Common myeloid progenitor, CD34-positive (primary cell): ENCODE results near the gene BRWD1.

Experiments
- CTCF ChIA-PET: fragments of 350-600 bp; sonication (Branson Sonifier 250); formaldehyde crosslinking; loops from one replicate; lab custom pipeline; 2021; ENCODE audit warnings: antibody characterized with exemption; lab: Charles Lee
- POLR2A ChIA-PET: fragments of 350-600 bp; sonication (Branson Sonifier 250); formaldehyde crosslinking; loops from one replicate; lab custom pipeline; 2021; ENCODE audit warnings: antibody characterized with exemption; lab: Charles Lee
- DNase-seq, 3 donors: peaks; one replicate each; pipeline versions ENCODE4 v3.0.0 to v3.0.0-alpha.2; 2013
- H3K27ac ChIP-seq, 2 experiments: 1 replicate in 1 of 2; 2 replicates in 1 of 2; pipeline ENCODE4 v1.7.0; 2013; ENCODE audit warnings: inconsistent platforms in 2 of 2, low read length in 2 of 2, mild to moderate bottlenecking in 2 of 2, low read depth in 1 of 2, moderate library complexity in 1 of 2; ENCODE audit not compliant: severe bottlenecking in 2 of 2, insufficient read depth in 1 of 2, poor library complexity in 1 of 2
- H3K27me3 ChIP-seq, 5 experiments: replicated peaks in 2 of 5; 1 replicate in 3 of 5; 2 replicates in 2 of 5; pipeline versions ENCODE4 v1.6.1 to v1.7.0; 2013; ENCODE audit warnings: low read length in 4 of 5, mild to moderate bottlenecking in 2 of 5, moderate library complexity in 2 of 5, inconsistent platforms in 1 of 5; ENCODE audit not compliant: insufficient read depth in 5 of 5, control insufficient read depth in 4 of 5
- H3K36me3 ChIP-seq, 4 experiments: 1 replicate in 2 of 4; 2 replicates in 2 of 4; pipeline versions ENCODE4 v1.6.1 to v1.7.0; 2013; ENCODE audit warnings: low read length in 3 of 4, control low read depth in 1 of 4, mild to moderate bottlenecking in 1 of 4; ENCODE audit not compliant: control insufficient read depth in 4 of 4, insufficient read depth in 4 of 4
- H3K4me1 ChIP-seq, 4 experiments: 1 replicate in 3 of 4; 2 replicates in 1 of 4; pipeline versions ENCODE4 v1.6.1 to v1.7.1; 2013; ENCODE audit warnings: low read length in 3 of 4, mild to moderate bottlenecking in 3 of 4, control low read depth in 1 of 4, inconsistent platforms in 1 of 4, moderate library complexity in 1 of 4; ENCODE audit not compliant: control insufficient read depth in 4 of 4, insufficient read depth in 4 of 4; ENCODE audit errors: control extremely low read depth in 1 of 4
- H3K4me3 ChIP-seq, 7 experiments: 1 replicate in 4 of 7; 2 replicates in 3 of 7; pipeline versions ENCODE4 v1.5.1 to v1.7.0; 2013; ENCODE audit warnings: mild to moderate bottlenecking in 7 of 7, low read length in 6 of 7, moderate library complexity in 6 of 7, inconsistent platforms in 2 of 7, low read depth in 2 of 7, control low read depth in 1 of 7; ENCODE audit not compliant: insufficient read depth in 4 of 7, control insufficient read depth in 1 of 7; ENCODE audit errors: extremely low read depth in 1 of 7
- H3K9me3 ChIP-seq, 5 experiments: 1 replicate in 4 of 5; 2 replicates in 1 of 5; pipeline versions ENCODE4 v1.6.1 to v1.7.1; 2013; ENCODE audit warnings: low read length in 4 of 5, mild to moderate bottlenecking in 2 of 5, inconsistent platforms in 1 of 5, low read depth in 1 of 5, moderate library complexity in 1 of 5; ENCODE audit not compliant: control insufficient read depth in 4 of 5, insufficient read depth in 2 of 5; ENCODE audit errors: control extremely low read depth in 1 of 5
- WGBS: methylation state at CpG from one replicate; pipeline ENCODE4 v1.1.5; 2013; ENCODE audit not compliant: insufficient coverage; 5-methylcytosine and 5-hydroxymethylcytosine counted together

BRWD1 gene

GRCh38 chr21:39288987-39289386 lies 24.4 kb downstream of the BRWD1 start:
- H3K36me3 ChIP-seq = peaks cover 22 to 82% (median 50%) of the 10 kb centered on the region in 4 experiments
- ChIA-PET CTCF (no interaction called here), POLR2A (no interaction called here)
- peaks cover 0 to 7% (median 2%) of the 10 kb centered on the region in 5 experiments for H3K9me3 ChIP-seq
- WGBS = 80% methylated on average over 1 of the region's 1 CpG
- no peaks in the 10 kb centered on the region for H3K27me3 ChIP-seq
- no peaks in the 10 kb centered on the region for H3K4me1 ChIP-seq
- DNase-seq = no peak
- H3K4me3 ChIP-seq = no peak overlapping the region
- no peak overlapping the region for H3K27ac ChIP-seq

GRCh38 chr21:39282911-39283310 lies 30.5 kb downstream of the BRWD1 start:
- POLR2A ChIA-PET = interaction anchor here (0.6 kb wide), 1 partner anchor 22 kb away, joined by 4 read pairs; no protein-coding TSS in a partner anchor
- Histone ChIP-seq H3K36me3 (peaks cover 10 to 46% (median 26%) of the 10 kb centered on the region in 4 experiments), H3K27ac (no peak overlapping the region), H3K4me1 (no peaks in the 10 kb centered on the region), H3K9me3 (no peaks in the 10 kb centered on the region), H3K27me3 (no peaks in the 10 kb centered on the region), H3K4me3 (no peak overlapping the region)
- CTCF ChIA-PET = interaction anchor here (0.9 kb wide), 1 partner anchor 14 kb away, joined by 4 read pairs; no protein-coding TSS in a partner anchor
- DNase-seq = no peak
- WGBS = no CpG with 5 or more reads among the region's 6 CpGs

- POLR2A ChIA-PET = no interaction called here
- Histone ChIP-seq H3K4me1 (no peaks in the 10 kb centered on the region), H3K27ac (no peak overlapping the region), H3K4me3 (no peak overlapping the region), H3K36me3 (peaks cover 11 to 44% (median 24%) of the 10 kb centered on the region in 4 experiments), H3K9me3 (no peaks in the 10 kb centered on the region), H3K27me3 (no peaks in the 10 kb centered on the region)
- 100% methylated on average over 1 of the region's 6 CpGs for WGBS
- no peak for DNase-seq
- CTCF ChIA-PET = interaction anchor here (1.1 kb wide), 1 partner anchor 117 kb away, joined by 4 read pairs; no protein-coding TSS in a partner anchor
Observed at GRCh38 chr21:39281853-39282252, 31.6 kb downstream of the BRWD1 start.

GRCh38 chr21:39281207-39281606 lies 32.2 kb downstream of the BRWD1 start:
- no peak for DNase-seq
- H3K36me3 ChIP-seq = peaks cover 10 to 41% (median 24%) of the 10 kb centered on the region in 4 experiments
- H3K4me3 ChIP-seq = no peak overlapping the region
- H3K9me3 ChIP-seq = no peaks in the 10 kb centered on the region
- POLR2A ChIA-PET = interaction anchor here (0.6 kb wide), 1 partner anchor 49 kb away, joined by 3 read pairs; no protein-coding TSS in a partner anchor
- 100% methylated on average over 7 of the region's 8 CpGs for WGBS
- H3K4me1 ChIP-seq = no peaks in the 10 kb centered on the region
- no peak overlapping the region for H3K27ac ChIP-seq
- H3K27me3 ChIP-seq = no peaks in the 10 kb centered on the region
- CTCF ChIA-PET = interaction anchor here (0.8 to 1.1 kb wide), 2 partner anchors 16 to 118 kb away, joined by 3 to 4 read pairs; no protein-coding TSS in a partner anchor

DNA sequence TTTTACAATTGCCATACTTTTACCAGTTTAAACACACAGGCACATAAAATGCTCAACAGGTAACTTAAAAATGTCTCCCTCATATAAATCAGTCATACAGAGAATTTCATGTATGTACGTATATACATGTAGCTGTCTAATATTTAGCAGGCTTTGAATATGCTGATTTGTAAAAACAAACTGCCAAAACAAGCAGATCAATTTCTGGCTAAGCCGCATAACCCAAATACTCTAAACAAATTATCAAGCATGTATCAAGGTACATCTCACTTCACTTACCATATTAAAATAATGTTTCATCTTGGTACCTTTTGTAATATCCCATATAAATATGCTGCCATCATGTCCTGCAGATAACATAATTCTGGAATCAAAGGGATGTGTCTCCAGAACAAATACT lies 43.8 kb downstream of the BRWD1 start:
- ChIA-PET POLR2A (no interaction called here), CTCF (interaction anchor here (0.8 kb wide), 1 partner anchor 82 kb away, joined by 3 read pairs; no protein-coding TSS in a partner anchor)
- no peaks in the 10 kb centered on the region for H3K9me3 ChIP-seq
- H3K27me3 ChIP-seq = no peaks in the 10 kb centered on the region
- H3K4me3 ChIP-seq = no peak overlapping the region
- peaks cover 23 to 75% (median 44%) of the 10 kb centered on the region in 4 experiments for H3K36me3 ChIP-seq
- DNase-seq = no peak
- H3K4me1 ChIP-seq = no peaks in the 10 kb centered on the region
- WGBS = no CpG with 5 or more reads among the region's 2 CpGs
- H3K27ac ChIP-seq = no peak overlapping the region

DNA sequence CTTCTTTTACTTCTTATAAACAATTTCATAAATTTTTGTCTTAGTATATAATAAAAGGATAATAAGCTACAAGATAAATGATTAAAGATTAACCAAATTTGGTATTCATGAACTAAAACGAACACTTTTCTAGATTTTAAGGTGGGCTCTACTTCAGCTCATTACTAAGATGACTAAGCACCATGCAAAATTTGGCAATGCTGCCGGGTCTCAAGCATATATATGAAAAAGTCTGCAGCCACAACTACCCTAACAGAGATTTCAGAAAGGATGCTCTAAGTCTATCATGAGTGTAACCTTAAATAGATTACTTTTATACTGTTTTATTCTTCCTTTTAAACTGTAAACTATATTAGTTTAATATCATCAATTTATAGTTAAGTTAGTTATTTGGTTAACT lies 47.8 kb downstream of the BRWD1 start:
- POLR2A ChIA-PET = interaction anchor here (0.5 to 0.7 kb wide), 2 partner anchors 18 to 40 kb away, joined by 3 to 6 read pairs; no protein-coding TSS in a partner anchor
- Histone ChIP-seq H3K27me3 (no peaks in the 10 kb centered on the region), H3K4me1 (no peaks in the 10 kb centered on the region), H3K36me3 (peaks cover 25 to 79% (median 48%) of the 10 kb centered on the region in 4 experiments), H3K4me3 (no peak overlapping the region), H3K27ac (no peak overlapping the region), H3K9me3 (no peaks in the 10 kb centered on the region)
- no peak for DNase-seq
- no CpG with 5 or more reads among the region's 2 CpGs for WGBS
- CTCF ChIA-PET = interaction anchor here (1.5 kb wide), 1 partner anchor 39 kb away, joined by 3 read pairs; no protein-coding TSS in a partner anchor

- ChIA-PET CTCF (no interaction called here), POLR2A (no interaction called here)
- DNase-seq = no peak
Observed at GRCh38 chr21:39263372-39263771, 50.1 kb downstream of the BRWD1 start.

More at GRCh38 chr21:39263372-39263771, 50.1 kb downstream of the BRWD1 start:
- peaks cover 25 to 78% (median 49%) of the 10 kb centered on the region in 4 experiments for H3K36me3 ChIP-seq
- H3K4me1 ChIP-seq = no peaks in the 10 kb centered on the region
- H3K27me3 ChIP-seq = no peaks in the 10 kb centered on the region
- H3K4me3 ChIP-seq = no peak overlapping the region
- WGBS = 100% methylated on average over 1 of the region's 2 CpGs
- no peaks in the 10 kb centered on the region for H3K9me3 ChIP-seq
- H3K27ac ChIP-seq = no peak overlapping the region
